HG02885 (cell line): ENCODE measurements around the gene WTAP.
A peak's percentile ranks its signal among the peaks of the same experiment; 100 is the strongest.

Source experiments
- ATAC-seq: cut with Tn5 transposase; IDR thresholded peaks from one replicate; pipeline ENCODE4 v1.9.1; 2021; ENCODE audit warnings: mild to moderate bottlenecking; ENCODE audit not compliant: unreplicated experiment, poor library complexity

WTAP gene

GRCh38 chr6:159758031-159759001 lies 31.0 kb downstream of the WTAP start:
- no peak for ATAC-seq

- ATAC-seq = no peak
These were observed 32.3 kb downstream of the WTAP start for GRCh38 chr6:159759645-159760044.

- ATAC-seq = no peak
These were observed 33.3 kb downstream of the WTAP start for GRCh38 chr6:159760602-159761057.

GRCh38 chr6:159761129-159761872 lies 34.0 kb downstream of the WTAP start:
- ATAC-seq = peak; percentile 5

- ATAC-seq = peak; percentile 96
These were observed 34.8 kb downstream of the WTAP start, which contains the start of gene ACAT2 for GRCh38 chr6:159761873-159762680. Gene ACAT2 (plus strand): TSS chr6:159762045. CDS start chr6:159762088, 43 bp downstream.

- peak; percentile 3 for ATAC-seq
These were observed 35.5 kb downstream of the WTAP start for GRCh38 chr6:159762681-159763293.

- ATAC-seq = no peak
These were observed 39.6 kb downstream of the WTAP start for GRCh38 chr6:159766906-159767305.

GRCh38 chr6:159769470-159769869 lies 42.2 kb downstream of the WTAP start:
- ATAC-seq = no peak

- no peak for ATAC-seq
These were observed 44.9 kb downstream of the WTAP start for GRCh38 chr6:159772196-159772595.

GRCh38 chr6:159777240-159777904 lies 50.1 kb downstream of the WTAP start:
- no peak for ATAC-seq

GRCh38 chr6:159778131-159778530 lies 50.8 kb downstream of the WTAP start:
- ATAC-seq = no peak

GRCh38 chr6:159778542-159779103 lies 51.3 kb downstream of the WTAP start:
- ATAC-seq = no peak

- ATAC-seq = no peak
These were observed 61.0 kb downstream of the WTAP start for GRCh38 chr6:159788276-159788675.

- peak; percentile 13 for ATAC-seq
These were observed 61.6 kb downstream of the WTAP start for GRCh38 chr6:159788753-159789376.

GRCh38 chr6:159789377-159790148 lies 62.3 kb downstream of the WTAP start, which contains the start of gene TCP1:
Gene TCP1 (minus strand): TSS chr6:159789602. CDS start chr6:159789468, 134 bp downstream.
- peak; percentile 73 for ATAC-seq

GRCh38 chr6:159790149-159790955 lies 63.0 kb downstream of the WTAP start, which contains the start of gene MRPL18:
Gene MRPL18 (plus strand): TSS chr6:159790467. CDS start chr6:159790588, 121 bp downstream.
- peak; percentile 80 for ATAC-seq
